GM21447 (cell line): ENCODE measurements around the gene SEMA3C.

ENCODE experiments used
- ATAC-seq: cut with Tn5 transposase; IDR thresholded peaks from one replicate; pipeline ENCODE4 v1.9.1; 2021; ENCODE audit not compliant: unreplicated experiment

SEMA3C gene

DNA sequence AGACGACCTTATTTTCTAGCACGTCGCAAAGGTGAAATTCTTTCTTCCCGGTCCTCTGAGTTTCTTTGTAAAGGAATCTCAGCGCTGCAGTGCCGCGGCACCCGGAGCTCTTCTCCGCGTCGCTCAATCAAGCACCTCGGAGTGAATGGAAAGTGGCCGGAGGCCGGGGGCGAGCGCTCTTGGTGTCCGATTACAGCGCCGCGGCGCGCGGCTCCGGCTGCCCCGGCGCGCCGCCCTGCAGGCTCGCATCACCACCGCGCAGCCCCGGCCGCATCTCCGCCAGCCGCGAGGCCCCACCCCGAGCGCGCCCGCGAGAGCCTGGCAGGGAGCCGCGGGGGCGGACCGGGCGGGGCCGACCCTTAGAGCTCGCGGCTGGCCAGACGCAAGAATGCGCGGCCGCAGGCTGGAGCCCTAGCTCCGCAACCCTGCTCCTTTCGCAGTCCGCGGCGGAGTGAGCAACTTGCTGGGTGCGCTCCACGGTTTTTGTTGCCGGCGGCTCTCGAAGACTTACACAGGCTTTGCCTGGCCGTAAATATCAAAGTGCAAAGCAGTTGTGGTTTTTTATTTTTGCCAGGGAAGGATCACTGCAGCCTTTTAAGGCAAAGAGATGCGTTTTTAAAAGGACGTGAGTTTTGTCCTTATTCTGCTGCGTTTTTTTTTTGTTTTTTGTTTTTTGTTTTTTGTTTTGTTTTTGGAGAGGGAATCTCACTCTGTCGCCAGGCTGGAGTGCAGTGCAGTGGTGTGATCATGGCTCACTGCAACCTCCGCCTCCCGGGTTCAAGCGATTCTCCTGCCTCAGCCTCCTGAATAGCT, at the start of gene SEMA3C:
Gene SEMA3C (minus strand): TSS at position 143 of the 813 bp plus-strand sequence. CDS start 2,270 bp downstream, outside the sequence.
- no peak for ATAC-seq

DNA sequence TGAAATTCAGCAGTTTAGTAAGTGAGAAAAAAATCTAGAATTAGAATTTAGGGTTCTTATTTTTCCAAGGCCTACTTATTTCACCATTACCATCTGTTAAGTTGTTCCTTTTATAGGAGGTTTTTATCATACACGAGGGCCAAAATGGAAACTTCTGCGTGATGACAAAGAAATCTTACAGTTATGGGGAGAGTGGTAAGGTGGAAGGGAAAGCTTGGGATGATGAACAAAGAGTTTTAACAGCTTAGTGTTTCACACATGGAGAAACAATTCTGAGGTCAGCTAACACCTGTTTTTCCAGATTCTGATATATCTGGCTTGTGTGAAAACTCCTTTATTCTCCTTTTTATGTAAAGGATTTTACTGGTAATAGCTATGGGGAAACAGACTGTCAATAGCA, 49.8 kb upstream of the SEMA3C start:
- ATAC-seq, result no peak

DNA sequence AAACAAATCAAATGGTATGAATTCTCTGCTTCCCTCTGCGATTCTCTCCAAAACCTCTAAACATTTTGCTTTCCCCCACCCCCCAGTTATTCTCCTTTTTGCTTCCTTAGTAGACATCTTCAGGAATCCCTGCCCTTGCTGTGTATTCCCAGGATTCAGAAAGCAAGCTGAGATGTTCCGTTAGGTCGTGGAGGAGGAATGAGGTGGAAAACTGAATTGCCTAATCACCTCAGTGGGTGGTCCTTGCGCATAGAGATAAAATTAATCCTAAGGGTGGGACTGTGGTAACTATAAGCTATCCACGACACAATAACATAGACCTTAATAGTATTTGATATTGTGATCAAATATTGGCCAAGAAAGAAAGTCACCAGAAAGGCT, 49.1 kb upstream of the SEMA3C start:
- ATAC-seq, result no peak

DNA sequence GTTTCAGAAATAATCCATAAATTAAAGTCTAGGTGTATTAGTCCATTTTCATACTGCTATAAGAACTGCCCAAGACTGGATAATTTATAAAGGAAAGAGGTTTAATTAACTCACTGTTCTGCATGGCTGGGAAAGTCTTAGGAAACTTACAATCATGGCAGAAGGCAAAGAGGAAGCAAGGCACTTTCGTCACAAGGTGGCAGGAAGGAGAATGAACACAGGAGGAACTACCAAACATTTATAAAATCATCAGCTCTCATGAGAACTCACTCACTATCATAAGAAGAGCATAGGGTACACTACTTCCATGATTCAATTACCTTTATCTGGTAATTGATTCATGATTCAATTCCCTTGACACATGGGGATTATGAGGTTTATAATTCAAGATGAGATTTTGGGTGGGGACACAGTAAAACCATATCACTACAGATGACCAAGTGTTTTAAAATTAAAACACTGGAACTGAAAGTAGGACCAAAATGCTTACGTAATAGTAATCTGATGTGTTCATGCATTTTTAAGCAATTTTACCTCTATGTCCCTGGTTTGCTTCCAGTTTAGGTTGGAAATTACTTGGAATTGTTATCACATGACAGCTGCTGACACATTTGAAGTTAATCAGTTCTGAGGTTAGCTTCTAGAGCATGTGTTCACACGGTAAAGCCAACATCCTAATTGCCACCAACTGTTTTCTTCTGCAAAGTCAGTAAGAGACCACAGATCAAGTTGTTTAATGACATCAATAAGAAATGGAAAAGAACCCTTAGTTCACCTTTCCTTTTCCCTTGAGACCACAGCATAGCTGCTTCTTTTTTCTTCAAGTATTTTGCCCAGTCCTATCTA, 48.4 kb upstream of the SEMA3C start:
- no peak for ATAC-seq

DNA sequence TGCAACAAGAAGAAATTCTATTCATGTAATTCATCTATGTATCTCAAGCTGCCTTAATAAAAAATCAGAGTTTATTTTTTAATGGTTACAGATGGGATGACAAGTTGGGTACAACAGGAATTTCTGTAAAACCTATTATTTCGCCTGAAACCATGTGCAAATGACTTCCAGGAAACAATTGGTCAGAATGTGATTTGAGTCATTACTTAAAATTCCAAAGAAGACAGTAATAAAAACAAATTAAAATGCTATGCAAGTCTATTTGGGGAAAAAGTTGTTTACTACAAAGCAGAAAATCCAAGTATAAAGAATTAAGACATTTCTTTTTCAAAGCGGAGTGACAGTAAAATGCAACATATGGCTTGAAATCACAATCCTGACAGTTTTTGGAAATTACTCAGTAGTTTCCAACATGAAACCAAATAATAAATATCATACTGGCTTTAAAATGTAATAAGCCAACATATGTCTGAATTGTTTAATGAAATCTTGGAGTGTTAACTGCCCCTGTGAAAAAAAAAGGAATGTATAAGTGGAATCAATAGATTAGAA, 41.5 kb upstream of the SEMA3C start:
- no peak for ATAC-seq

DNA sequence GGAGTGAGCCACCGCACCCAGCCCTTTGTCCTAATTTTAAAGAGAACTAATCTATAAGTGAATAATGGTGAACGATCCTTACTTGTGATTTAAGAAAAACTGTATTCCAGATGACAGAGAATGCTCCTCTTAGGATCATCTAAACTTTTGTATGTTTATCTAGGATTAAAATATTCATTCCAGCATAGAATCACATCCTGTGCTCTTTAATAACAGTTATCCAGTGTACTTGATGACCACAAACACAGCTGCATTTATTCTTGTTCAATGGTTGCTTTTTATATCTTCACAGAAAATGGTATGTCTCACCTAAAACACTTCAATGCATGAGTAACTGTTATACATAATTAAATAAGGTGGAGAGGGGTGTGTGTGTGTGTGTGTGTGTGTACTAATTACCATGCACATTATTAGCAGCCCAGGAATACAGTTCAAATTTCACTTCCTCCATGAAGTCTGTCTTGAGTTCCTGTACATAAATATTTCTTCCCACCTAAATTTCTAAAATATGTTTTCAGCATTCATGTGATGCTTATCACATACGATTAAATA, 38.5 kb upstream of the SEMA3C start:
- ATAC-seq, result no peak

DNA sequence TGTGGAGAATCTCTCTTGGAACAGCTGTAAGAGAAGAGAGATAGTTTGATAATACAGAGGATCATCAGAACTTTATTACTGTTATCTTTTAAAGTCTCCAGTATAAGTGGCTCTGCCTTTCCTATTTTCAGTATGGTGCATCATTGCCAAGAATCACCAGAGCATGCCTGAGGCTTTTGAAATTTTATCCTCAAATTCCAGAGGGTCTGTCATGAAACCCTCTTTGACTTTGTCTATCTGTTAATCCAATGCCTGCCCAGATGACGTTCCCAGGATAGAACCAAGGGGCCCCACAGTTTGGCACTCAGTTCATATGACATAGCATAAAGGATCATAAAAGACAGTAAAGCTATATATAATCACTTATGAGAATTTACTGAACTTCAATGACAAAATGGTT, 35.3 kb upstream of the SEMA3C start:
- ATAC-seq, result no peak

DNA sequence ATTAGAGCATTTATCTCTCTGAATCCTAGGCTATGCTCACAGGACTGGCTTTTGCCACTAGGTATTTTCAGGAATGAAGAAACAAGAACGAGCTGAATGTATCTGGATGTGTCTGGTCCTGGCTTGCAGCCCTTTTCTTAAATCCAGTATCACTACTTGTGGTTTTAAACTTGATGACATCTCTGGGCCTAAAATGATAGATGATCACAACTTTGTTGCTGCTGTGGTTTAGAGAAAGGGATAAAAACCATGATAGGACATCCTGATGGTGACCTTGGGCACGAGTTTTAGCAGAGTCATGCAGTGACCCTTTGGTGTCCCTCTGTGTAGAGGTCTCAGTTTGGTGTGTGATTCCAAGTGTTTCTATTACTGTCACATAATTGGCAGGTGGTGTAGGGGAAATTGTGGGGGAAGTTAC, 31.7 kb upstream of the SEMA3C start:
- no peak for ATAC-seq

DNA sequence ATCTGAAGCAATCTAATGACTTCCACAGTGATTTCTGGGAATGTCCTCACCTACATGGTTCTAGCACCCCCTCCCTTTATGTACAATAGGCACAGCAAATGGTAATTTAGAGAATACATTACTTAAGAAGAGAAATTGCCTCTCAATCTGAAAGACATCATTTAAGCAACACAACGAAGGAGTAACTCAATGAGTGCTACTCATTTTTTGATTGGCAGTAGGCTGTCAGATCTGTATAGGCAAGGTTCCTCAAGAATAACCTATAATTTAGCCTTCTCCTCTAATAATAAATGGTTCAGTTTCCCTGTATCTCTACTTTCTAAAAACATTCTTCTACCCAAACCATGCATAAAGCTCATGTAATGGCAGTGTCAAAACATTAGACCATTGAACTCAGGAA, 30.6 kb upstream of the SEMA3C start:
- ATAC-seq, result no peak

DNA sequence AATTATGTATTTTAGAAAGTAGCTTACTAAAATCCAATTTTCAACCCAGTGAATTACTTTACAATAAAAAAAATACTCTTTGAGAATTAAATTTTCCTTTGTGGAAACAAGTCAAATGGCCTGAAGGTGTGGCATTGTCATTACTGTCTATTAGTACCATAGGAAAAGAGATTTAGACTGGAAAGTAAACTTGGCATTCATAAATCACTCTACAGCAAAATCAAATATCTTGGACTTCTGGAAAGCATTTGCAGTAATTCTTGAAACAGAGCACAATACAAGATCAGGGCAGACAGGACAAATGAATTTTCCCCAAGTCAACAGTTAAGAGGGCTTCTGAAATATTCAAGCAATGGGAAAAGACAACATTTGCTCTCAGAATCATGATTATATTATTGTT, 28.0 kb upstream of the SEMA3C start:
- no peak for ATAC-seq

DNA sequence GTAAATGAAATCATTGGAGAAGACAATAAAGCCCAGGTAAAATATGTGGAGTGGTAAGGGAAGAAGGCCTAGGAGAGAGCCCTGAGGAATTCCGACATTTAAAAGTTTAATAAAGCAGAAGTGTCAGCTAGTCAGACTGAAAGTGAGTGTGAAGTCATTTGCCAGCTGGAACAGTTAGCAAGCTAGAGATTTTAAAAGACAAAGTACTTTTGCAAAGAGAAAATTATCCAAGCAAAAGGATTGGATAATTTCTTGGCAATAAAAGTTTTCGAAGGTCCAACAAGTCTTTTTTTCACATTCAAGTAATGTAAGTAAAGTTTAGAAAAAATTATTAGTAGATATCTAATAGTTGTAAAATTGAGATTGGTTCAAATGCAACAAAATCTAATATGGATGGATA, 27.1 kb upstream of the SEMA3C start:
- ATAC-seq, result no peak

DNA sequence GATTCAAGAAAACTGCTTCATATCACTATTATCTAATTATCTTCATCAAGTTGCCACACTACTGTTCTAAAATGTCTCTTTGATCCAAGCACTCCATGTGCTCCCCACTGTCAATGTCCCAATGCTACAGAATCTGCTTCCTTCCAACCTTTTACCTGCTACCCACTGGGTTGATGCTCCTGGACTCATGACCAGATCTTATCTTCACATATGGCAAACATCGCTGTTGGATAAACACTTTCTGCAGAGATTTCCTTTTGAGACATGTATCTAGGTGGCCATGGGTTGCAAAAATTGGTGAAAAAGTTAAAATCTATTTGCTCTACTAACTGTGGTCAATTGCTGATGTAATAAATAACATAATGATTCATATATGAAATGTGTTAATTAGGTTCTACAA, 24.5 kb upstream of the SEMA3C start:
- no peak for ATAC-seq

DNA sequence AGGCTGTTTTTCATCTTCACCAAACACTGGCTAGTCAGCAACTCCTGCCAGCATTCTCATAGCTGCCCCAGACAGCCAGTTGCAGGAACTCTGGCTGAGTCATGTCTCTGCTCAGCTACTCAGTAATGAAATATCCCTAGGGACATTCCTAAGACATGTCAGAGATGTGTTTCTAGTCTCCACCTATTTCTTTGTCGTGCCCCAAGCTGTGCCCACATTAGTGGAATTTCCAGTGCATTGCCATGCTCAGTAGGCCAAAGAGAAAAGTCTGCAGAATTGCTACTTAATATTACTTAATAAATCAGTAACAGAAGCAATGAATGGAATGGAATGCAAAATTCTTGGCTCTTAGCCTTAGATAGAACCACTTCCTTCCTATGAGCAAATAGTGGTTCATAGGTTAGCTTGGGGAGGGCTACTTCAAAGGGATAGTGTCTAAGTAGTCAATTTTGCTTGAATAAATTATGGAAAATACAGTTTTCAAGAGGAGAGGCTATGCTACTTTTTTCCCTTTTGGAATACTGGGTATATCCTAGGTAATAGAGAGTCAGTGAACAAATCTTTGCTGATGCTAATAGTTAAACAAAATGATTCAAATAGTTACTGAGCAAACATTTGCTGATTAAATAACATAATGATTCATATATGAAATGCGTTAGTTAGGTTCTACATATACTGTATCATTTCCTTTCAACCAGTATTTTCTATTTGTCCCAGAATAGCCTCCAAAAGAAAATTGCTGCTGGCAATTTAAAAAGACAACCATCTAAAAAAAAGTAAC, 23.6 kb upstream of the SEMA3C start:
- no peak for ATAC-seq

DNA sequence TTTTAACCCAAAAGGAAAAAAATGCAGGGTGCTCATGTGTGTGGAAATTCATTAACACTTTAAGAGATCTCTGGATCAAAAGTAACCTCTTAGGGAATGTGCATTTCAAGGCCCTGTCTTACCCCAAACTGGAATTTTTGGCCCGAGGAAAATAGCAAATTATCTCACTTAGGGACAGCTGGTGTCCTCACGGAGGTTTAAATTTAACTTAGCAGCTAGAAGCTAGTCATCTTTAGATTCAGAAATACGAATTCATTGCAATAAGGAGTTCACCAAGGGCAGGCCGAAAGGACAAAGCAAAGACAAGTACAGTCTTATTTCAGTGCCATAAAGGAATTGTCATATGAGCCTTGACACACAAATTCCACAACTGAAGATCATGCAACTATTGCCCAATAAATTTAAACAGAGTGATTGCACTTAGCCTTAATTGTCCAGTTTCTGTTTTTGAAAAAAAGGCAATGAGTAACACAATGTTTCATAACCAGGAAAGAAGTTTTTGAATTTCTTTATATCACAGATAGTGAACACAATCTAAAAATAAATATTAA, 22.4 kb upstream of the SEMA3C start:
- ATAC-seq, result no peak

DNA sequence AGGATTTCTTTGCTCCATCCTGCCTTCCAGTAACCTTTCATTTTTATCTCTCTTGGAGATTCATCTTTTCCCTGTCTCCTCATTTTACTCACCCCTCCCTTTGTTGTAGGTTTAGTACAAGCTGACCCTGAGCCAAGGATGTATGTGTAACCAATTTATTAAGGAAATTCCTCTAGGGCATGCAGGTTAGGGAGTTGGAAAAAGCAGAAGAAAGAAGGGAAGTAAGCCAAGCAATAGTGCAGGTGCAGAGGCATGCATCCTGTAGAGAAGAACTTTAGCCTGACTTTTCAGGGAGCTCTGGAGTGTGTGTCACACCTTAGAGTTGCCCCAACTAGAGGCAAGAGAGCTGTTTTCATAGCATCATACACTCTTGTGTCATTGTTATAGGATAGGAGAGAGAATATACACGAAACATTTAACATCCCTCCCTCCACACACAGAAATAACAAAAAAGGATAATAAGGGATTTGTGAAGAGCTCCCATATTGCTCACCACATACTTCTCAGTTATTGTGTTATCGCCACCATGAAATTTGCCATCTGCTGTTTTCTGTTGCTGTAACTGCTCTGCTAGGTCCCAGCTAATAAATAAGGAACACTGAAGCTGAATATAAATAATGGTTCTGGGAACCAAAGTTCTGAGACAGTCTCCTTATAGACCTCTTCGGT, 21.8 kb upstream of the SEMA3C start:
- no peak for ATAC-seq

DNA sequence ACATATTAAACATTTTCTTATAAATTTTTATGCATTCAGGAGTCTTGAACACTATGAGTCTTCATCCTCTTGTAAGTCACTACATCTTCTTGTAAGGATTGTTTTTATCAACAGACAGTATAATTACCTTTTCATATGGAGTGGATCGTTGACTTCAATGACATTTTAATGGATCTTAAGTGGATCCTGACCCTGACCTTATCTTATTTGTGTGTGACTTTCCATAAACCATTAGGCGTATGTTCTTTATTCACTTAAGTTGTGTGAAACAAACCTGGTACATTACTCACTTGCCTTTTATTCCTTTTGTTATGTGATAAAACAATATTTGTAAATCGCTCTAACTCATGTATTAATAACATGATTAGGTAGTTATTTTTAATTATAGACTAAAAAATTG, 18.5 kb upstream of the SEMA3C start:
- no peak for ATAC-seq

DNA sequence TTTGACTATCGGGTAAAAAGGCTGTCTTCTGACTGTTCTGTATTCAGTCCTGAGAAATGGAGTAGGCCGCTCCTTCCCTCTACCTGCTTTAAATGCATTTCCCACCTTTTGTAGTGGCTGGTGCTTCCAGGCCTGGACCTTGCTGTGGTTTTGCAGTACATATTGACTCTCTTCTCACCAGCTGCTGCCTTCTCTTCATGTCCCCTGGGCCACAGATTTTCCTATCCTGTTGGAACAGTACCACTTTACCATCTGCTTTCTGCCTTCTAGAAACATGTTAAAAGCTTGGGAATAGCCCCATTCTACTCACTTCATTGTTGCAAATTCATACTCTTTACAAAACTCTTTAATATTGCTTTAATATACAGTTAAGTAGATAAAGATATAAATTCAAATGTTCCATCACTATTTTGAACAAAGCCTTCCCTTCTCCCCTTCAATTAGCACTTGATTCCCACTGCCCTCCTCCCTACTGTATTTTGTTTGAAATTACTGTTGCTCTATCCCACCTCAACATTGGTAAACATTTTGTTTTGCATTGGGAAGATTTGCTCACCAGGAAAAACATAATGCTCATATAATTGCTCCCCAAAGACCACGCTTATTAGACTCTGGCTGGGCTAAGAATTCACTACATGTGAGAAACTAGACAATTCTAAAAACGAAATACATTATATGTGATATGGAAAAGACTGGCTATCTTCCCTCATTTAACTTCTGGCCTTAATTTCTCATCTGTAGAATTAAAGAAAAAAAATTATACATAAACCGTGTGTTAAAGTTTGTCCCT, 17.3 kb upstream of the SEMA3C start:
- ATAC-seq, result no peak

DNA sequence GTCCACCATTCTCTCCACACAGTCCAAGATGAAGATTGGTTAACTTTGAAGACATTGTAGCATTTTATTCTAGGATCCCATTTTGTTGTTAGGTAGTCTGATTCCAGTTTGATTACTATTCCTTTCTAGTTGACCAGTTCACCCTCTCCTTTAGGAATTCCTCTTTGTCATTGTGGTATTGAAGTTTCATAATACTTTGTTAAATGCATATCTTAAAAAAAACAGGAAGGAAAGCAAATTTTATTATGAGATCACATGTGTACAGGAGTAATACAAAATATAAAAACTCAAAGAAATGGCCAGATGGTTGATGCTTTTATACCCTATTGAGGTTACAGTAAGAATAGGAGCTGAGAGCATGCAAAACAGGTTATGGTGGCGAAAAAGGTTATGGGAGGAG, 15.5 kb upstream of the SEMA3C start:
- ATAC-seq, result no peak

DNA sequence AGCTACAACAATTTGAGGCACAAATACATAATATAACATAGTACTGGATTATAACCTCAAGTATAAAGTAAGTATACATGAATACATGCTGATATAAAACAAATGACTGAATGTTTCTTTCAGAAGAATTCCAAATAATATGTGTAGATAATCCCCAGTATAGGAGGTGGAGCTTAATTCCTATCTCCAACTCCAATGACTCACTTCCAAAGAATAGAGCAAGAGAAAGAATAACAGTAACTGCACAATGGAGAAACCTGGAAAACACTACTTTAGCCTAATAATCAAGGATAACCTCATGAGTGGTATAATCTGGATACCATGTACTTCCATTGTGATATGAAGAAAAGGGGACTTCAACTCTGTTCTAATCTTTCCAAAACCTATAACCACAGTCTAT, 13.7 kb upstream of the SEMA3C start:
- ATAC-seq, result no peak
